SK-N-SH treated with all-trans-retinoic acid at 6 μM for 48 hours (cell line): ENCODE results near the gene NXN.

Experiments used
- ARNTL ChIP-seq: fragments of 450-650 bp; formaldehyde crosslinking; IDR thresholded peaks from 2 replicates; pipeline ENCODE4 v1.5.0; 2020; ENCODE audit warnings: low read depth, mild to moderate bottlenecking, moderate library complexity, borderline replicate concordance
- BACH2 ChIP-seq: fragments of 250-450 bp; sonication (Bioruptor Pico); IDR thresholded peaks from 2 replicates; pipeline ENCODE4 v1.9.0; 2021; ENCODE audit warnings: mild to moderate bottlenecking, borderline replicate concordance
- CSDC2 ChIP-seq: fragments of 250-450 bp; sonication (Bioruptor Pico); IDR thresholded peaks from 2 replicates; pipeline ENCODE4 v1.5.0; 2020; ENCODE audit warnings: mild to moderate bottlenecking, moderate library complexity
- ESRRG ChIP-seq: fragments of 250-450 bp; sonication (Bioruptor Pico); IDR thresholded peaks from 2 replicates; pipeline ENCODE4 v1.6.1; 2021; ENCODE audit warnings: mild to moderate bottlenecking
- GLIS3 ChIP-seq: fragments of 250-450 bp; sonication (Bioruptor Pico); IDR thresholded peaks from 2 replicates; pipeline ENCODE4 v1.5.0; 2020; ENCODE audit warnings: mild to moderate bottlenecking, moderate library complexity
- SNAI2 ChIP-seq: fragments of 250-450 bp; sonication (Bioruptor Pico); IDR thresholded peaks from 2 replicates; pipeline ENCODE4 v1.5.0; 2020; ENCODE audit warnings: mild to moderate bottlenecking, moderate library complexity
- TCF4 ChIP-seq: fragments of 250-450 bp; sonication (Bioruptor Pico); IDR thresholded peaks from 2 replicates; pipeline ENCODE4 v1.8.0; 2021; ENCODE audit warnings: mild to moderate bottlenecking, moderate library complexity, borderline replicate concordance
- TOX ChIP-seq: fragments of 250-450 bp; sonication (Bioruptor Pico); IDR thresholded peaks from 2 replicates; pipeline ENCODE4 v1.8.0; 2021; ENCODE audit warnings: mild to moderate bottlenecking, moderate library complexity, borderline replicate concordance
- ZFP3 ChIP-seq: fragments of 250-450 bp; sonication (Bioruptor Pico); IDR thresholded peaks from 2 replicates; pipeline ENCODE4 v1.5.0; 2020; ENCODE audit warnings: mild to moderate bottlenecking, moderate library complexity
- ZNF70 ChIP-seq: fragments of 450-650 bp; formaldehyde crosslinking; IDR thresholded peaks from 2 replicates; pipeline ENCODE4 v1.5.0; 2020; ENCODE audit warnings: mild to moderate bottlenecking, moderate library complexity
- ZNF8 ChIP-seq: fragments of 450-650 bp; formaldehyde crosslinking; IDR thresholded peaks from 2 replicates; pipeline ENCODE4 v1.5.0; 2020; ENCODE audit warnings: mild to moderate bottlenecking, moderate library complexity
- TF ChIP-seq, protein P1 (sequence below): fragments of 250-450 bp; sonication (Bioruptor Pico); IDR thresholded peaks from 2 replicates; pipeline ENCODE4 v1.5.1; 2020; ENCODE audit warnings: low read depth, mild to moderate bottlenecking, moderate library complexity
- TF ChIP-seq, protein P2 (sequence below): fragments of 250-450 bp; sonication (Bioruptor Pico); IDR thresholded peaks from 2 replicates; pipeline ENCODE4 v1.5.0; 2020; ENCODE audit warnings: mild to moderate bottlenecking, moderate library complexity

GRCh38 chr17:998111-998510 is 18.5 kb upstream of the NXN start:
- TF ChIP-seq ESRRG (CRISPR knock-in tag) = no peak
- no peak for TF ChIP-seq TOX (CRISPR knock-in tag)
- TF ChIP-seq ZFP3 = no peak
- TF ChIP-seq, protein P1, sequence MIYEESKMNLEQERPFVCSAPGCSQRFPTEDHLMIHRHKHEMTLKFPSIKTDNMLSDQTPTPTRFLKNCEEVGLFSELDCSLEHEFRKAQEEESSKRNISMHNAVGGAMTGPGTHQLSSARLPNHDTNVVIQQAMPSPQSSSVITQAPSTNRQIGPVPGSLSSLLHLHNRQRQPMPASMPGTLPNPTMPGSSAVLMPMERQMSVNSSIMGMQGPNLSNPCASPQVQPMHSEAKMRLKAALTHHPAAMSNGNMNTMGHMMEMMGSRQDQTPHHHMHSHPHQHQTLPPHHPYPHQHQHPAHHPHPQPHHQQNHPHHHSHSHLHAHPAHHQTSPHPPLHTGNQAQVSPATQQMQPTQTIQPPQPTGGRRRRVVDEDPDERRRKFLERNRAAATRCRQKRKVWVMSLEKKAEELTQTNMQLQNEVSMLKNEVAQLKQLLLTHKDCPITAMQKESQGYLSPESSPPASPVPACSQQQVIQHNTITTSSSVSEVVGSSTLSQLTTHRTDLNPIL (CRISPR knock-in tag) = no peak
- TF ChIP-seq BACH2 = no peak
- TF ChIP-seq ARNTL (CRISPR knock-in tag) = no peak
- no peak for TF ChIP-seq GLIS3
- TF ChIP-seq ZNF8 = no peak
- TF ChIP-seq, protein P2, sequence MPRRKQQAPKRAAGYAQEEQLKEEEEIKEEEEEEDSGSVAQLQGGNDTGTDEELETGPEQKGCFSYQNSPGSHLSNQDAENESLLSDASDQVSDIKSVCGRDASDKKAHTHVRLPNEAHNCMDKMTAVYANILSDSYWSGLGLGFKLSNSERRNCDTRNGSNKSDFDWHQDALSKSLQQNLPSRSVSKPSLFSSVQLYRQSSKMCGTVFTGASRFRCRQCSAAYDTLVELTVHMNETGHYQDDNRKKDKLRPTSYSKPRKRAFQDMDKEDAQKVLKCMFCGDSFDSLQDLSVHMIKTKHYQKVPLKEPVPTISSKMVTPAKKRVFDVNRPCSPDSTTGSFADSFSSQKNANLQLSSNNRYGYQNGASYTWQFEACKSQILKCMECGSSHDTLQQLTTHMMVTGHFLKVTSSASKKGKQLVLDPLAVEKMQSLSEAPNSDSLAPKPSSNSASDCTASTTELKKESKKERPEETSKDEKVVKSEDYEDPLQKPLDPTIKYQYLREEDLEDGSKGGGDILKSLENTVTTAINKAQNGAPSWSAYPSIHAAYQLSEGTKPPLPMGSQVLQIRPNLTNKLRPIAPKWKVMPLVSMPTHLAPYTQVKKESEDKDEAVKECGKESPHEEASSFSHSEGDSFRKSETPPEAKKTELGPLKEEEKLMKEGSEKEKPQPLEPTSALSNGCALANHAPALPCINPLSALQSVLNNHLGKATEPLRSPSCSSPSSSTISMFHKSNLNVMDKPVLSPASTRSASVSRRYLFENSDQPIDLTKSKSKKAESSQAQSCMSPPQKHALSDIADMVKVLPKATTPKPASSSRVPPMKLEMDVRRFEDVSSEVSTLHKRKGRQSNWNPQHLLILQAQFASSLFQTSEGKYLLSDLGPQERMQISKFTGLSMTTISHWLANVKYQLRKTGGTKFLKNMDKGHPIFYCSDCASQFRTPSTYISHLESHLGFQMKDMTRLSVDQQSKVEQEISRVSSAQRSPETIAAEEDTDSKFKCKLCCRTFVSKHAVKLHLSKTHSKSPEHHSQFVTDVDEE (CRISPR knock-in tag) = no peak
- TF ChIP-seq TCF4 (CRISPR knock-in tag) = no peak
- no peak for TF ChIP-seq ZNF70 (CRISPR knock-in tag)
- TF ChIP-seq CSDC2 (CRISPR knock-in tag) = no peak
- no peak for TF ChIP-seq SNAI2 (CRISPR knock-in tag)
